ENCODE data around the gene WNT7B.

GRCh38 chr22:45897736-45898135, 79.2 kb downstream of the WNT7B start:
- TF ChIP-seq CREB1 (CRISPR knock-in tag; IDR thresholded peaks at IDR 0.05; ENCODE audit: low read depth) (no peak), NANOG (IDR thresholded peaks at IDR 0.05; ENCODE audit: borderline replicate concordance) (no peak), CTCF (conservative IDR thresholded peaks at IDR 0.05; ENCODE audit: low read depth in 2 of 2) (no peak), ETS1 (IDR thresholded peaks at IDR 0.05) (no peak)

Measured in GM23338 (cell line).